Activated CD4-positive, alpha-beta T cell treated with anti-CD3 and anti-CD28 coated beads for 36 hours (primary cell): Measurements from ENCODE around the gene IL32. TPM values are rescaled to one million over a fixed set of nuclear protein-coding genes. Genes with fewer than 3 reads are reported as not detected.

ENCODE experiments used
- ATAC-seq: fragments of 200-7000 bp; cut with Tn5 transposase; one replicate; pipeline ENCODE4 v1.10.0; 2021; ENCODE audit warnings: mild to moderate bottlenecking, moderate library complexity
- CTCF ChIA-PET: fragments of 350-600 bp; sonication (Branson Sonifier 250); formaldehyde crosslinking; loops from one replicate; lab custom pipeline; 2021; ENCODE audit warnings: antibody characterized with exemption; lab: Charles Lee
- POLR2A ChIA-PET: fragments of 350-600 bp; sonication (Branson Sonifier 250); formaldehyde crosslinking; loops from one replicate; lab custom pipeline; 2021; ENCODE audit warnings: antibody characterized with exemption, inconsistent platforms; lab: Charles Lee
- DNase-seq: peaks from one replicate; pipeline ENCODE4 v3.0.0-alpha.2; 2020
- H3K27ac Mint-ChIP-seq: one replicate; pipeline ENCODE4 v1.8.0; 2021; ENCODE audit warnings: mixed read lengths
- H3K27me3 Mint-ChIP-seq: one replicate; pipeline ENCODE4 v1.8.0; 2021; ENCODE audit warnings: mixed read lengths
- H3K36me3 Mint-ChIP-seq: one replicate; pipeline ENCODE4 v1.8.0; 2021; ENCODE audit warnings: low read depth, mixed read lengths
- H3K4me1 Mint-ChIP-seq: one replicate; pipeline ENCODE4 v1.8.0; 2021; ENCODE audit warnings: mixed read lengths
- H3K4me3 Mint-ChIP-seq: one replicate; pipeline ENCODE4 v1.8.0; 2021; ENCODE audit warnings: mild to moderate bottlenecking, moderate library complexity, mixed read lengths
- H3K9me3 Mint-ChIP-seq: one replicate; pipeline ENCODE4 v1.8.0; 2021; ENCODE audit warnings: low read depth, mixed read lengths
- intact Hi-C, 2 experiments: fragments of 100-400 bp; cut with DNase I in 1 of 2; cut with micrococcal nuclease in 1 of 2; formaldehyde crosslinking; loops; one replicate each; pipeline versions ENCODE4 v1.14.2 to v1.15.1; 2022 to 2024; cut with DNase I, micrococcal nuclease
- total RNA-seq, 2 experiments: library from RNA; stranded (reverse); gene quantifications; one replicate each; pipeline ENCODE4 v1.2.3, GENCODE V29; 2021

Gene IL32
- total RNA-seq, 2 experiments from 2014 or later = 1,864 to 2,360 TPM

GRCh38 chr16:3038256-3038655 lies 27.2 kb upstream of the IL32 start:
- CTCF ChIA-PET = interaction anchor here (0.7 to 2.6 kb wide), 3 partner anchors 8 to 268 kb away, joined by 3 to 15 read pairs (median 6); no protein-coding TSS in a partner anchor
- POLR2A ChIA-PET = no interaction called here
- intact Hi-C loops = no loop called here
- H3K36me3 Mint-ChIP-seq = no peaks in the 10 kb centered on the region
- H3K4me1 Mint-ChIP-seq = peaks cover 7% of the 10 kb centered on the region
- no peak for ATAC-seq
- H3K4me3 Mint-ChIP-seq = no peak overlapping the region
- no peak overlapping the region for H3K27ac Mint-ChIP-seq
- peaks cover 54% of the 10 kb centered on the region for H3K27me3 Mint-ChIP-seq
- no peaks in the 10 kb centered on the region for H3K9me3 Mint-ChIP-seq
- no peak for DNase-seq

- Mint-ChIP-seq H3K9me3 (no peaks in the 10 kb centered on the region), H3K4me3 (no peak overlapping the region), H3K4me1 (peaks cover 7% of the 10 kb centered on the region), H3K36me3 (no peaks in the 10 kb centered on the region), H3K27ac (no peak overlapping the region), H3K27me3 (peaks cover 53% of the 10 kb centered on the region)
- intact Hi-C loops = no loop called here
- DNase-seq = no peak
- ChIA-PET POLR2A (no interaction called here), CTCF (interaction anchor here (1.0 to 2.6 kb wide), 4 partner anchors 8 to 16 kb away, joined by 3 to 15 read pairs (median 4); no protein-coding TSS in a partner anchor)
- no peak for ATAC-seq
Observed at GRCh38 chr16:3038896-3039295, 26.5 kb upstream of the IL32 start.

GRCh38 chr16:3042376-3042775 lies 23.1 kb upstream of the IL32 start:
- Mint-ChIP-seq H3K4me1 (peaks cover 11% of the 10 kb centered on the region), H3K4me3 (no peak overlapping the region), H3K27me3 (peaks cover 53% of the 10 kb centered on the region), H3K9me3 (no peaks in the 10 kb centered on the region), H3K27ac (no peak overlapping the region), H3K36me3 (no peaks in the 10 kb centered on the region)
- intact Hi-C loops = no loop called here
- no peak for ATAC-seq
- CTCF ChIA-PET = interaction anchor here (0.7 to 2.2 kb wide), 5 partner anchors 11 to 120 kb away, joined by 3 to 10 read pairs (median 6); no protein-coding TSS in a partner anchor
- POLR2A ChIA-PET = interaction anchor here (0.6 kb wide), 1 partner anchor 53 kb away, joined by 5 read pairs; no protein-coding TSS in a partner anchor
- no peak for DNase-seq

GRCh38 chr16:3044708-3045107 lies 20.7 kb upstream of the IL32 start:
- DNase-seq = no peak
- POLR2A ChIA-PET = interaction anchor here (1.0 kb wide), 1 partner anchor 9 kb away, joined by 4 read pairs; no protein-coding TSS in a partner anchor
- Mint-ChIP-seq H3K27me3 (peaks cover 46% of the 10 kb centered on the region), H3K4me3 (peak overlapping the region; percentile 63), H3K4me1 (peaks cover 14% of the 10 kb centered on the region), H3K27ac (no peak overlapping the region), H3K9me3 (no peaks in the 10 kb centered on the region), H3K36me3 (no peaks in the 10 kb centered on the region)
- no peak for ATAC-seq
- intact Hi-C loops = no loop called here
- CTCF ChIA-PET = interaction anchor here (0.7 to 1.7 kb wide), 3 partner anchors 13 to 85 kb away, joined by 3 to 12 read pairs (median 8); partner anchors contain the start of genes HCFC1R1 and THOC6

GRCh38 chr16:3045758-3046640 lies 19.4 kb upstream of the IL32 start, which contains the start of gene MMP25:
Gene MMP25 (plus strand): TSS chr16:3046561. CDS start chr16:3046918, 357 bp downstream.
- Mint-ChIP-seq H3K27me3 (peaks cover 42% of the 10 kb centered on the region), H3K36me3 (no peaks in the 10 kb centered on the region), H3K4me1 (peaks cover 14% of the 10 kb centered on the region), H3K27ac (no peak within 1 kb of the TSS), H3K4me3 (peak within 1 kb of the TSS; percentile 63), H3K9me3 (no peaks in the 10 kb centered on the region)
- ChIA-PET POLR2A (no interaction called here), CTCF (interaction anchor here (0.9 to 1.7 kb wide), 5 partner anchors 11 to 122 kb away, joined by 4 to 12 read pairs (median 4); no protein-coding TSS in a partner anchor)
- ATAC-seq (peak; percentile 19), DNase-seq (no peak)
- intact Hi-C loops = no loop called here

DNA sequence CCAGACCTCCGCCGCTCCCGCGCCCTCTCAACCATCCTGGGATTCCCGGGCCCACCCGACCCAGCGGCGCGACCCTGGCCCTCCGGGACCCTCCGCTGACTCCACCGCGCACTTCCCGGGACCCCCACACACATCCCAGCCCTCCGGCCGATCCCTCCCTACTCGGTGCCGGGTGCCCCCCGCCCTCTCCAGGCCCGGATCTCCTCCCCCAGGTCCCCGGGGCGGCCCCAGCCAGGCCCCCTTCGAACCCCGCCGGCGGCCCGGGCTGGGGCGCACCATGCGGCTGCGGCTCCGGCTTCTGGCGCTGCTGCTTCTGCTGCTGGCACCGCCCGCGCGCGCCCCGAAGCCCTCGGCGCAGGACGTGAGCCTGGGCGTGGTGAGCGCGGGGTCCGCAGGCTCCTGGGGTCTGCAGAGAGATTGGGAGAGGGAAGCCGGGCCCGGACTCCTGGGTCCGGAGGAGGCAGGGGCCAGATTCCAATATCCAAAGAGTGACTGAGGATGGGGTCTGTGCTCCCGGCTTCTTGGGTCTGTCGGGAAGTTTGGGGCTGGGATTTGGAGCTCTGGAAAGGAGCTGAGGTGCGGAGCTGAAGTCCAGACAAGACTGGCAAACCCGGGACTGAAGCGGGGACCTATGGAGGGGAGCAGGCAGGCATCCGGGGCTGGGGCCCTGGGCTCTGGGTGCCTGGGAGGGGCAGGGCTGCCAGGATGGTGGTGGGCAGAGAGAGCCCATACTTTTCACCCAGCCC lies 18.6 kb upstream of the IL32 start:
- ChIA-PET CTCF (interaction anchor here (2.1 to 6.0 kb wide), 3 partner anchors 12 to 83 kb away, joined by 5 to 61 read pairs (median 13); no protein-coding TSS in a partner anchor), POLR2A (no interaction called here)
- DNase-seq (peak; percentile 43), ATAC-seq (peak; percentile 31)
- Mint-ChIP-seq H3K4me3 (peak overlapping the region; percentile 43), H3K9me3 (no peaks in the 10 kb centered on the region), H3K27me3 (peaks cover 40% of the 10 kb centered on the region), H3K4me1 (peaks cover 19% of the 10 kb centered on the region), H3K27ac (no peak overlapping the region), H3K36me3 (no peaks in the 10 kb centered on the region)
- intact Hi-C loops = no loop called here

DNA sequence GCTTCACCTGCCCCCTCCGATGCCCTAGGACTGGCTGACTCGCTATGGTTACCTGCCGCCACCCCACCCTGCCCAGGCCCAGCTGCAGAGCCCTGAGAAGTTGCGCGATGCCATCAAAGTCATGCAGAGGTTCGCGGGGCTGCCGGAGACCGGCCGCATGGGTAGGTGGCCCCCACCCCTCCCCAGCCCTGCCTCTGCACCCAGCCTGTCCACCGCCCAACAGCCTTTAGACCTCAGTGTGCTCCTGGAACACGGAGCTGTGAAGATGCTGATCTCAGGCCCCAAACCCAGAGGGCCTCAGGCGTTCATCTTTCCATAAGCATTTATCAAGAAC lies 18.1 kb upstream of the IL32 start:
- H3K27me3 Mint-ChIP-seq = peaks cover 40% of the 10 kb centered on the region
- no peak overlapping the region for H3K4me3 Mint-ChIP-seq
- CTCF ChIA-PET = interaction anchor here (2.1 to 6.0 kb wide), 3 partner anchors 11 to 82 kb away, joined by 5 to 61 read pairs (median 13); no protein-coding TSS in a partner anchor

GRCh38 chr16:3049921-3050481 lies 15.4 kb upstream of the IL32 start:
- no peak overlapping the region for H3K27ac Mint-ChIP-seq
- H3K9me3 Mint-ChIP-seq = no peaks in the 10 kb centered on the region
- no peak for ATAC-seq
- peaks cover 4% of the 10 kb centered on the region for H3K36me3 Mint-ChIP-seq
- CTCF ChIA-PET = interaction anchor here (1.0 to 6.0 kb wide), 2 partner anchors 19 to 116 kb away, joined by 3 to 61 read pairs; no protein-coding TSS in a partner anchor
- no peak for DNase-seq
- peaks cover 19% of the 10 kb centered on the region for H3K27me3 Mint-ChIP-seq
- peaks cover 25% of the 10 kb centered on the region for H3K4me1 Mint-ChIP-seq
- POLR2A ChIA-PET = no interaction called here
- no peak overlapping the region for H3K4me3 Mint-ChIP-seq
- intact Hi-C loops = no loop called here

More for the DNA sequence above, 18.1 kb upstream of the IL32 start:
- Mint-ChIP-seq H3K36me3 (no peaks in the 10 kb centered on the region), H3K27ac (no peak overlapping the region), H3K9me3 (no peaks in the 10 kb centered on the region), H3K4me1 (peaks cover 19% of the 10 kb centered on the region)
- intact Hi-C loops = no loop called here
- POLR2A ChIA-PET = no interaction called here
- ATAC-seq (no peak), DNase-seq (no peak)

GRCh38 chr16:3050487-3050886 lies 15.0 kb upstream of the IL32 start:
- ATAC-seq = no peak
- POLR2A ChIA-PET = no interaction called here
- H3K4me3 Mint-ChIP-seq = no peak overlapping the region

GRCh38 chr16:3051009-3051408 lies 14.4 kb upstream of the IL32 start:
- no peaks in the 10 kb centered on the region for H3K9me3 Mint-ChIP-seq
- POLR2A ChIA-PET = interaction anchor here (1.0 kb wide), 1 partner anchor 21 kb away, joined by 3 read pairs; no protein-coding TSS in a partner anchor

More at GRCh38 chr16:3050487-3050886, 15.0 kb upstream of the IL32 start:
- Mint-ChIP-seq H3K9me3 (no peaks in the 10 kb centered on the region), H3K27ac (no peak overlapping the region), H3K36me3 (peaks cover 6% of the 10 kb centered on the region), H3K4me1 (peaks cover 26% of the 10 kb centered on the region), H3K27me3 (peaks cover 15% of the 10 kb centered on the region)
- intact Hi-C loops = no loop called here
- CTCF ChIA-PET = interaction anchor here (1.0 to 6.0 kb wide), 3 partner anchors 19 to 116 kb away, joined by 3 to 61 read pairs (median 3); no protein-coding TSS in a partner anchor
- no peak for DNase-seq

More at GRCh38 chr16:3051009-3051408, 14.4 kb upstream of the IL32 start:
- CTCF ChIA-PET = interaction anchor here (0.6 to 6.0 kb wide), 5 partner anchors 20 to 115 kb away, joined by 3 to 61 read pairs (median 3); no protein-coding TSS in a partner anchor
- Mint-ChIP-seq H3K4me1 (peaks cover 28% of the 10 kb centered on the region), H3K27me3 (peaks cover 14% of the 10 kb centered on the region), H3K4me3 (no peak overlapping the region), H3K36me3 (peaks cover 6% of the 10 kb centered on the region), H3K27ac (no peak overlapping the region)
- intact Hi-C loops = no loop called here
- DNase-seq = no peak
- no peak for ATAC-seq
